ENCODE results near the gene SEC14L5. TPM values are rescaled to one million over a fixed set of nuclear protein-coding genes. Genes with fewer than 3 reads are reported as not detected.
A peak's percentile ranks its signal among the peaks of the same experiment; 100 is the strongest.

Gene SEC14L5
- under 1 TPM; 0.11 to 0.41 (median 0.18) TPM for polyA plus RNA-seq (ENCODE audit: insufficient read length in 3 of 3)

GRCh38 chr16:4957720-4958509 lies at the start of gene SEC14L5:
SEC14L5 (plus strand) TSS chr16:4958330; CDS start chr16:4959324, 994 bp downstream.
- DNase-seq (ENCODE audit: low read depth in 3 of 3, low spot score in 2 of 3) = peak; percentile 86 to 93 (median 90)

GRCh38 chr16:4908854-4909401 lies 49.2 kb upstream of the SEC14L5 start:
- no peak for DNase-seq (ENCODE audit: low read depth in 3 of 3, low spot score in 2 of 3)

- no peak for DNase-seq (ENCODE audit: low read depth in 3 of 3, low spot score in 2 of 3)
These were observed 48.3 kb upstream of the SEC14L5 start for GRCh38 chr16:4909825-4910224.

GRCh38 chr16:4910828-4911227 lies 47.3 kb upstream of the SEC14L5 start:
- no peak for DNase-seq (ENCODE audit: low read depth in 3 of 3, low spot score in 2 of 3)

GRCh38 chr16:4911970-4912386 lies 46.2 kb upstream of the SEC14L5 start:
- DNase-seq (ENCODE audit: low read depth in 3 of 3, low spot score in 2 of 3) = no peak

- DNase-seq (ENCODE audit: low read depth in 3 of 3, low spot score in 2 of 3) = no peak
These were observed 44.9 kb upstream of the SEC14L5 start for GRCh38 chr16:4913130-4913773.

- no peak for DNase-seq (ENCODE audit: low read depth in 3 of 3, low spot score in 2 of 3)
These were observed 44.2 kb upstream of the SEC14L5 start for GRCh38 chr16:4913774-4914525.

- DNase-seq (ENCODE audit: low read depth in 3 of 3, low spot score in 2 of 3) = no peak
These were observed 43.5 kb upstream of the SEC14L5 start for GRCh38 chr16:4914528-4915225.

- DNase-seq (ENCODE audit: low read depth in 3 of 3, low spot score in 2 of 3) = no peak
These were observed 42.8 kb upstream of the SEC14L5 start for GRCh38 chr16:4915226-4915761.

GRCh38 chr16:4917117-4917516 lies 41.0 kb upstream of the SEC14L5 start:
- DNase-seq (ENCODE audit: low read depth in 3 of 3, low spot score in 2 of 3) = no peak

- no peak for DNase-seq (ENCODE audit: low read depth in 3 of 3, low spot score in 2 of 3)
These were observed 39.3 kb upstream of the SEC14L5 start for GRCh38 chr16:4918781-4919251.

- DNase-seq (ENCODE audit: low read depth in 3 of 3, low spot score in 2 of 3) = no peak
These were observed 37.3 kb upstream of the SEC14L5 start for GRCh38 chr16:4920826-4921225.

- no peak for DNase-seq (ENCODE audit: low read depth in 3 of 3, low spot score in 2 of 3)
These were observed 35.3 kb upstream of the SEC14L5 start for GRCh38 chr16:4922721-4923342.

- no peak for DNase-seq (ENCODE audit: low read depth in 3 of 3, low spot score in 2 of 3)
These were observed 34.3 kb upstream of the SEC14L5 start for GRCh38 chr16:4923853-4924252.

GRCh38 chr16:4924593-4925292 lies 33.4 kb upstream of the SEC14L5 start:
- no peak for DNase-seq (ENCODE audit: low read depth in 3 of 3, low spot score in 2 of 3)

- no peak for DNase-seq (ENCODE audit: low read depth in 3 of 3, low spot score in 2 of 3)
These were observed 32.9 kb upstream of the SEC14L5 start for GRCh38 chr16:4925293-4925607.

- no peak for DNase-seq (ENCODE audit: low read depth in 3 of 3, low spot score in 2 of 3)
These were observed 32.3 kb upstream of the SEC14L5 start for GRCh38 chr16:4925791-4926190.

- no peak for DNase-seq (ENCODE audit: low read depth in 3 of 3, low spot score in 2 of 3)
These were observed 31.2 kb upstream of the SEC14L5 start for GRCh38 chr16:4926928-4927327.

GRCh38 chr16:4927661-4928060 lies 30.5 kb upstream of the SEC14L5 start:
- DNase-seq (ENCODE audit: low read depth in 3 of 3, low spot score in 2 of 3) = no peak
